HG03060 (cell line): ENCODE data around the gene SAXO2.
A peak's percentile ranks its signal among the peaks of the same experiment; 100 is the strongest.
"Not testable (repeated sequence)": the region's sequence is repeated elsewhere in the genome, so short reads cannot be mapped to it uniquely, and the experiment has no call there.

ENCODE experiments used
- ATAC-seq: cut with Tn5 transposase; IDR thresholded peaks from one replicate; pipeline ENCODE4 v1.9.1; 2021; ENCODE audit warnings: low read depth, moderate number of reproducible peaks; ENCODE audit not compliant: unreplicated experiment

The SAXO2 gene

GRCh38 chr15:82282386-82282785, 19.8 kb downstream of the SAXO2 start:
- ATAC-seq, result not testable (repeated sequence)

GRCh38 chr15:82284381-82284780, 21.8 kb downstream of the SAXO2 start:
- ATAC-seq, result not testable (repeated sequence)

- ATAC-seq, result peak; percentile 74
These were observed 23.9 kb downstream of the SAXO2 start for GRCh38 chr15:82286475-82286874.

- ATAC-seq, result not testable (repeated sequence)
These were observed 25.6 kb downstream of the SAXO2 start for GRCh38 chr15:82288202-82288601.

GRCh38 chr15:82292271-82292670, 29.7 kb downstream of the SAXO2 start:
- no peak for ATAC-seq

- ATAC-seq, result no peak
These were observed 31.6 kb downstream of the SAXO2 start for GRCh38 chr15:82294061-82294690.

GRCh38 chr15:82297546-82297945, 34.9 kb downstream of the SAXO2 start:
- no peak for ATAC-seq

GRCh38 chr15:82298032-82298431, 35.4 kb downstream of the SAXO2 start:
- ATAC-seq, result no peak

- ATAC-seq, result no peak
These were observed 35.9 kb downstream of the SAXO2 start for GRCh38 chr15:82298520-82298919.

GRCh38 chr15:82299511-82299914, 36.9 kb downstream of the SAXO2 start:
- not testable (repeated sequence) for ATAC-seq

GRCh38 chr15:82300326-82300725, 37.7 kb downstream of the SAXO2 start:
- ATAC-seq, result not testable (repeated sequence)

- ATAC-seq, result no peak
These were observed 38.3 kb downstream of the SAXO2 start for GRCh38 chr15:82300883-82301282.

- ATAC-seq, result no peak
These were observed 38.8 kb downstream of the SAXO2 start for GRCh38 chr15:82301296-82302016.

GRCh38 chr15:82303956-82304777, 41.5 kb downstream of the SAXO2 start:
- no peak for ATAC-seq

- ATAC-seq, result no peak
These were observed 42.1 kb downstream of the SAXO2 start for GRCh38 chr15:82304778-82305090.

GRCh38 chr15:82305621-82306048, 43.0 kb downstream of the SAXO2 start:
- ATAC-seq, result no peak

GRCh38 chr15:82306791-82307713, 44.4 kb downstream of the SAXO2 start:
- no peak for ATAC-seq

GRCh38 chr15:82307714-82308081, 45.1 kb downstream of the SAXO2 start:
- ATAC-seq, result no peak

- no peak for ATAC-seq
These were observed 47.2 kb downstream of the SAXO2 start for GRCh38 chr15:82309802-82310201.

- not testable (repeated sequence) for ATAC-seq
These were observed 48.7 kb downstream of the SAXO2 start for GRCh38 chr15:82311321-82311720.
